Hepatocyte (in vitro differentiated cells): ENCODE measurements around the gene HOPX. TPM values are rescaled to one million over a fixed set of nuclear protein-coding genes. Genes with fewer than 3 reads are reported as not detected.
"Not testable (repeated sequence)": the region's sequence is repeated elsewhere in the genome, so short reads cannot be mapped to it uniquely, and the experiment has no call there.

Experiments used
- DNase-seq: peaks from one replicate; pipeline ENCODE4 v3.0.0-alpha.2; 2016; ENCODE audit warnings: low spot score
- H2AFZ ChIP-seq: fragments of 200-600 bp; sonication (generic); 2 replicates; pipeline ENCODE4 v1.6.0; 2016; ENCODE audit warnings: antibody characterized with exemption, mild to moderate bottlenecking
- H3K27ac ChIP-seq: fragments of 200-600 bp; sonication (generic); 2 replicates; pipeline ENCODE4 v1.5.1; 2016; ENCODE audit warnings: mild to moderate bottlenecking
- H3K27me3 ChIP-seq: fragments of 200-600 bp; sonication (generic); 2 replicates; pipeline ENCODE4 v1.6.1; 2016
- H3K36me3 ChIP-seq: fragments of 200-600 bp; sonication (generic); replicated peaks from 2 replicates; pipeline ENCODE4 v1.5.1; 2016; ENCODE audit warnings: low read depth; ENCODE audit not compliant: insufficient read depth
- H3K4me1 ChIP-seq: fragments of 200-600 bp; sonication (generic); 2 replicates; pipeline ENCODE4 v1.5.1; 2016; ENCODE audit warnings: mild to moderate bottlenecking, moderate library complexity; ENCODE audit not compliant: insufficient read depth
- H3K4me2 ChIP-seq: fragments of 200-600 bp; sonication (generic); 2 replicates; pipeline ENCODE4 v1.6.0; 2016
- H3K4me3 ChIP-seq: fragments of 200-600 bp; sonication (generic); 2 replicates; pipeline ENCODE4 v1.5.1; 2016; ENCODE audit warnings: mild to moderate bottlenecking
- H3K79me2 ChIP-seq: fragments of 200-600 bp; sonication (generic); 2 replicates; pipeline ENCODE4 v1.6.0; 2017; ENCODE audit warnings: mild to moderate bottlenecking
- H3K9me2 ChIP-seq: fragments of 200-600 bp; sonication (generic); replicated peaks from 2 replicates; pipeline ENCODE4 v1.6.0; 2017; ENCODE audit warnings: mild to moderate bottlenecking; ENCODE audit not compliant: insufficient read depth
- H3K9me3 ChIP-seq: fragments of 200-600 bp; sonication (generic); 2 replicates; pipeline ENCODE4 v1.5.1; 2016; ENCODE audit warnings: low read depth, mild to moderate bottlenecking
- H4K20me1 ChIP-seq: fragments of 200-600 bp; sonication (generic); 2 replicates; pipeline ENCODE4 v1.6.0; 2016; ENCODE audit warnings: mild to moderate bottlenecking; ENCODE audit not compliant: insufficient read depth, poor library complexity, severe bottlenecking
- CTCF ChIP-seq: fragments of 200-600 bp; sonication (generic); IDR thresholded peaks from 2 replicates; pipeline ENCODE4 v1.5.1; 2016; ENCODE audit warnings: antibody characterized with exemption, mild to moderate bottlenecking; ENCODE audit not compliant: poor library complexity
- EZH2 ChIP-seq: fragments of 200-600 bp; sonication (generic); IDR thresholded peaks from 2 replicates; pipeline ENCODE4 v1.6.1; 2016; ENCODE audit warnings: antibody characterized with exemption, mild to moderate bottlenecking, borderline replicate concordance
- EZH2phosphoT487 ChIP-seq: fragments of 200-600 bp; sonication (generic); IDR thresholded peaks from one replicate; pipeline ENCODE4 v1.6.1; 2018; ENCODE audit warnings: antibody characterized with exemption, mild to moderate bottlenecking, low read depth, moderate library complexity; ENCODE audit not compliant: unreplicated experiment, severe bottlenecking
- WGBS: methylation state at CpG from one replicate; pipeline ENCODE4 v1.1.6; 2016; ENCODE audit warnings: low lambda C conversion rate; ENCODE audit errors: missing lambda C conversion rate; 5-methylcytosine and 5-hydroxymethylcytosine counted together
- polyA plus RNA-seq: library from polyadenylated mRNA; unstranded; fragments of >200 nt; fragmentation: Nextera tagmentation; extraction: Ambion mirVana; gene quantifications from 2 replicates; pipeline ENCODE4 v1.2.1, GENCODE V29; 2016
- total RNA-seq: library from RNA; depleted of rRNA; stranded (reverse); fragments of >200 nt; gene quantifications from 2 replicates; pipeline ENCODE4 v1.2.3, GENCODE V29; 2014

The HOPX gene
- total and polyA plus RNA-seq, 2 experiments from 2014 or later: 11.7 to 17.7 TPM

GRCh38 chr4:56637791-56638190 lies 43.3 kb downstream of the HOPX start:
- no peak overlapping the region for H3K4me3 ChIP-seq
- no peaks in the 10 kb centered on the region for H3K79me2 ChIP-seq
- no peaks in the 10 kb centered on the region for H3K27me3 ChIP-seq
- H3K36me3 ChIP-seq: no peaks in the 10 kb centered on the region
- DNase-seq: no peak
- no peak overlapping the region for H2AFZ ChIP-seq
- H3K4me1 ChIP-seq: peaks cover 5% of the 10 kb centered on the region
- no peaks in the 10 kb centered on the region for H4K20me1 ChIP-seq
- H3K27ac ChIP-seq: no peak overlapping the region
- H3K4me2 ChIP-seq: no peak overlapping the region
- H3K9me3 ChIP-seq: no peaks in the 10 kb centered on the region
- TF ChIP-seq EZH2: no peak
- no peaks in the 10 kb centered on the region for H3K9me2 ChIP-seq

- H2AFZ ChIP-seq: no peak overlapping the region
- H3K27ac ChIP-seq: no peak overlapping the region
- DNase-seq: no peak
- 81% methylated on average over 1 of the region's 1 CpG for WGBS
- no peaks in the 10 kb centered on the region for H3K9me3 ChIP-seq
- H3K79me2 ChIP-seq: no peaks in the 10 kb centered on the region
- H3K36me3 ChIP-seq: no peaks in the 10 kb centered on the region
- H3K4me3 ChIP-seq: no peak overlapping the region
- TF ChIP-seq EZH2 (no peak), EZH2phosphoT487 (no peak), CTCF (no peak)
- peaks cover 5% of the 10 kb centered on the region for H3K4me1 ChIP-seq
- H4K20me1 ChIP-seq: no peaks in the 10 kb centered on the region
- H3K9me2 ChIP-seq: no peaks in the 10 kb centered on the region
- no peaks in the 10 kb centered on the region for H3K27me3 ChIP-seq
- no peak overlapping the region for H3K4me2 ChIP-seq
Observed at GRCh38 chr4:56637154-56637553, 43.9 kb downstream of the HOPX start.

- not testable (repeated sequence) for H3K4me2 ChIP-seq, H3K9me2 ChIP-seq
- WGBS: over 99% methylated on average over 9 of the region's 9 CpGs
Observed at GRCh38 chr4:56634954-56635353, 46.1 kb downstream of the HOPX start.

GRCh38 chr4:56633486-56633885 lies 47.6 kb downstream of the HOPX start:
- Histone ChIP-seq H3K9me2 (no peaks in the 10 kb centered on the region), H3K4me1 (no peaks in the 10 kb centered on the region), H3K4me3 (no peak overlapping the region), H3K27me3 (no peaks in the 10 kb centered on the region), H3K79me2 (no peaks in the 10 kb centered on the region), H4K20me1 (no peaks in the 10 kb centered on the region), H2AFZ (no peak overlapping the region), H3K9me3 (no peaks in the 10 kb centered on the region), H3K36me3 (no peaks in the 10 kb centered on the region), H3K4me2 (no peak overlapping the region), H3K27ac (no peak overlapping the region)
- TF ChIP-seq CTCF (no peak), EZH2 (no peak), EZH2phosphoT487 (no peak)
- no peak for DNase-seq
- 93% methylated on average over 7 of the region's 7 CpGs for WGBS

More at GRCh38 chr4:56634954-56635353, 46.1 kb downstream of the HOPX start:
- not testable (repeated sequence) for H3K4me3 ChIP-seq, H4K20me1 ChIP-seq, H3K9me3 ChIP-seq, H3K79me2 ChIP-seq, H3K4me1 ChIP-seq, H3K36me3 ChIP-seq, H3K27ac ChIP-seq, H2AFZ ChIP-seq, DNase-seq, H3K27me3 ChIP-seq
